GM18502 (cell line): ENCODE data around the gene ANAPC5.
"Not testable (repeated sequence)": the region's sequence is repeated elsewhere in the genome, so short reads cannot be mapped to it uniquely, and the experiment has no call there.

ENCODE experiments used
- ATAC-seq: cut with Tn5 transposase; IDR thresholded peaks from one replicate; pipeline ENCODE4 v1.9.1; 2021; ENCODE audit warnings: mild to moderate bottlenecking; ENCODE audit not compliant: unreplicated experiment, poor library complexity

The ANAPC5 gene

GRCh38 chr12:121325922-121326396 is 26.3 kb downstream of the ANAPC5 start:
- no peak for ATAC-seq

GRCh38 chr12:121323908-121324307 is 28.3 kb downstream of the ANAPC5 start:
- ATAC-seq, result no peak

- ATAC-seq, result no peak
Observed at GRCh38 chr12:121318121-121318520, 34.1 kb downstream of the ANAPC5 start.

GRCh38 chr12:121314431-121314830 is 37.8 kb downstream of the ANAPC5 start:
- no peak for ATAC-seq

- not testable (repeated sequence) for ATAC-seq
Observed at GRCh38 chr12:121310231-121310630, 42.0 kb downstream of the ANAPC5 start.

GRCh38 chr12:121307397-121307796 is 44.8 kb downstream of the ANAPC5 start:
- not testable (repeated sequence) for ATAC-seq

GRCh38 chr12:121304306-121304705 is 47.9 kb downstream of the ANAPC5 start:
- ATAC-seq, result no peak

GRCh38 chr12:121301876-121302275 is 50.3 kb downstream of the ANAPC5 start:
- ATAC-seq, result no peak

GRCh38 chr12:121300083-121300819 is 52.0 kb downstream of the ANAPC5 start:
- no peak for ATAC-seq

- no peak for ATAC-seq
Observed at GRCh38 chr12:121299662-121300061, 52.5 kb downstream of the ANAPC5 start.

- not testable (repeated sequence) for ATAC-seq
Observed at GRCh38 chr12:121298411-121298810, 53.8 kb downstream of the ANAPC5 start.

GRCh38 chr12:121297435-121297991 is 54.7 kb downstream of the ANAPC5 start:
- peak; percentile 17 for ATAC-seq

- peak; percentile 77 for ATAC-seq
Observed at GRCh38 chr12:121296618-121297434, 55.4 kb downstream of the ANAPC5 start, which contains the start of gene CAMKK2. Gene CAMKK2 (minus strand): TSS chr12:121296709. CDS start chr12:121274526, 22,183 bp downstream.

GRCh38 chr12:121295746-121296617 is 56.2 kb downstream of the ANAPC5 start:
- peak; percentile 32 for ATAC-seq

GRCh38 chr12:121295116-121295745 is 57.0 kb downstream of the ANAPC5 start:
- ATAC-seq, result no peak

- no peak for ATAC-seq
Observed at GRCh38 chr12:121294151-121294889, 57.9 kb downstream of the ANAPC5 start.

- ATAC-seq, result no peak
Observed at GRCh38 chr12:121293603-121294002, 58.6 kb downstream of the ANAPC5 start.

- no peak for ATAC-seq
Observed at GRCh38 chr12:121290410-121290809, 61.8 kb downstream of the ANAPC5 start.

- ATAC-seq, result no peak
Observed at GRCh38 chr12:121289962-121290361, 62.2 kb downstream of the ANAPC5 start.
